ENCODE results near the gene SCTR.

Gene SCTR

GRCh38 chr2:119474371-119475224, 49.7 kb downstream of the SCTR start:
- DNase-seq (ENCODE audit: low spot score) = no peak

- no peak for DNase-seq (ENCODE audit: low spot score)
Observed at GRCh38 chr2:119473621-119474370, 50.5 kb downstream of the SCTR start.

GRCh38 chr2:119472749-119473148, 51.5 kb downstream of the SCTR start:
- no peak for DNase-seq (ENCODE audit: low spot score)

- no peak for DNase-seq (ENCODE audit: low spot score)
Observed at GRCh38 chr2:119469661-119470297, 54.5 kb downstream of the SCTR start.

GRCh38 chr2:119469131-119469530, 55.2 kb downstream of the SCTR start:
- DNase-seq (ENCODE audit: low spot score) = no peak

GRCh38 chr2:119468154-119468955, 55.9 kb downstream of the SCTR start:
- no peak for DNase-seq (ENCODE audit: low spot score)

- DNase-seq (ENCODE audit: low spot score) = no peak
Observed at GRCh38 chr2:119466373-119466772, 57.9 kb downstream of the SCTR start.

- DNase-seq (ENCODE audit: low spot score) = no peak
Observed at GRCh38 chr2:119465687-119466086, 58.6 kb downstream of the SCTR start.

GRCh38 chr2:119464981-119465380, 59.3 kb downstream of the SCTR start:
- DNase-seq (ENCODE audit: low spot score) = no peak

GRCh38 chr2:119463990-119464389, 60.3 kb downstream of the SCTR start:
- no peak for DNase-seq (ENCODE audit: low spot score)

- DNase-seq (ENCODE audit: low spot score) = no peak
Observed at GRCh38 chr2:119463136-119463535, 61.1 kb downstream of the SCTR start.

- no peak for DNase-seq (ENCODE audit: low spot score)
Observed at GRCh38 chr2:119462574-119462973, 61.7 kb downstream of the SCTR start.

GRCh38 chr2:119461811-119462210, 62.5 kb downstream of the SCTR start:
- DNase-seq (ENCODE audit: low spot score) = no peak

- DNase-seq (ENCODE audit: low spot score) = no peak
Observed at GRCh38 chr2:119460076-119460475, 64.2 kb downstream of the SCTR start.

- no peak for DNase-seq (ENCODE audit: low spot score)
Observed at GRCh38 chr2:119455066-119455718, 69.1 kb downstream of the SCTR start.

- DNase-seq (ENCODE audit: low spot score) = no peak
Observed at GRCh38 chr2:119453972-119454593, 70.2 kb downstream of the SCTR start.

GRCh38 chr2:119451336-119452050, 72.8 kb downstream of the SCTR start:
- DNase-seq (ENCODE audit: low spot score) = no peak

GRCh38 chr2:119449521-119449920, 74.8 kb downstream of the SCTR start:
- no peak for DNase-seq (ENCODE audit: low spot score)

- no peak for DNase-seq (ENCODE audit: low spot score)
Observed at GRCh38 chr2:119448427-119449141, 75.7 kb downstream of the SCTR start.

- no peak for DNase-seq (ENCODE audit: low spot score)
Observed at GRCh38 chr2:119446037-119446436, 78.2 kb downstream of the SCTR start.

Measured in AG20443 (cell line).